ENCODE measurements around the gene LRRK1. TPM values are rescaled to one million over a fixed set of nuclear protein-coding genes. Genes with fewer than 3 reads are reported as not detected.

The LRRK1 gene
- total and polyA plus RNA-seq, 2 of the 13 experiments (the other 11 are each of a cell fraction or from before 2014, with no cell fraction given), result 0.13 to 1.2 TPM

DNA sequence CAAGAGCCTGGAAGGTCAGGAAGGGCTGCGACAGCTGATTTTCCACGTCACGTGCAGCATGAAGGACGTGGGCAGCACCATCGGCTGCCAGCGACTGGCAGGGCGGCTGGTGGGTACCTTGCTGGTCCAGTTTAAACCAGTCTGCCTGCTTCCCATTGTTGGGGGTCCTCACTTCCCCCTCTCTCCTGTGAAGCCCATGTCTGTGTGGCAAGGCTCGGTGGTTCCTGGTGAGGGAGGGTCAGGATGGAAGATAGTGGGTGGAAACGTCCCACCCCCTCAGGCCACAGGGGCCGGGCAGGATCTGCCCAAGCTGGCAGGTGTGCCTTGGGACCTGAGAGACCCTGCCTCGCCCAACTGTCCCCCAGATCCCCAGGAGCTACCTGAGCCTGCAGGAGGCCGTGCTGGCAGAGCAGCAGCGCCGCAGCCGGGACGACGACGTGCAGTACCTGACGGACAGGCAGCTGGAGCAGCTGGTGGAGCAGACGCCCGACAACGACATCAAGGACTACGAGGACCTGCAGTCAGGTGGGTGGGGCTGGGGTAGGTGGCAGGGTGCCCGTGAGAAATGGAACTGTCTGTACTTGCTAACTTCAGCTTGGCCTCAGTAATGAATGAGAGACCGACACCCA lies 108.2 kb downstream of the LRRK1 start (continued):
- TF ChIP-seq, protein P1, sequence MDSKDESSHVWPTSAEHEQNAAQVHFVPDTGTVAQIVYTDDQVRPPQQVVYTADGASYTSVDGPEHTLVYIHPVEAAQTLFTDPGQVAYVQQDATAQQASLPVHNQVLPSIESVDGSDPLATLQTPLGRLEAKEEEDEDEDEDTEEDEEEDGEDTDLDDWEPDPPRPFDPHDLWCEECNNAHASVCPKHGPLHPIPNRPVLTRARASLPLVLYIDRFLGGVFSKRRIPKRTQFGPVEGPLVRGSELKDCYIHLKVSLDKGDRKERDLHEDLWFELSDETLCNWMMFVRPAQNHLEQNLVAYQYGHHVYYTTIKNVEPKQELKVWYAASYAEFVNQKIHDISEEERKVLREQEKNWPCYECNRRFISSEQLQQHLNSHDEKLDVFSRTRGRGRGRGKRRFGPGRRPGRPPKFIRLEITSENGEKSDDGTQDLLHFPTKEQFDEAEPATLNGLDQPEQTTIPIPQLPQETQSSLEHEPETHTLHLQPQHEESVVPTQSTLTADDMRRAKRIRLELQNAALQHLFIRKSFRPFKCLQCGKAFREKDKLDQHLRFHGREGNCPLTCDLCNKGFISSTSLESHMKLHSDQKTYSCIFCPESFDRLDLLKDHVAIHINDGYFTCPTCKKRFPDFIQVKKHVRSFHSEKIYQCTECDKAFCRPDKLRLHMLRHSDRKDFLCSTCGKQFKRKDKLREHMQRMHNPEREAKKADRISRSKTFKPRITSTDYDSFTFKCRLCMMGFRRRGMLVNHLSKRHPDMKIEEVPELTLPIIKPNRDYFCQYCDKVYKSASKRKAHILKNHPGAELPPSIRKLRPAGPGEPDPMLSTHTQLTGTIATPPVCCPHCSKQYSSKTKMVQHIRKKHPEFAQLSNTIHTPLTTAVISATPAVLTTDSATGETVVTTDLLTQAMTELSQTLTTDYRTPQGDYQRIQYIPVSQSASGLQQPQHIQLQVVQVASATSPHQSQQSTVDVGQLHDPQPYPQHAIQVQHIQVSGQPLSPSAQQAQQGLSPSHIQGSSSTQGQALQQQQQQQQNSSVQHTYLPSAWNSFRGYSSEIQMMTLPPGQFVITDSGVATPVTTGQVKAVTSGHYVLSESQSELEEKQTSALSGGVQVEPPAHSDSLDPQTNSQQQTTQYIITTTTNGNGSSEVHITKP (CRISPR knock-in tag; IDR thresholded peaks at IDR 0.05; ENCODE audit: low read depth), result no peak
- TF ChIP-seq CENPX (CRISPR knock-in tag; IDR thresholded peaks at IDR 0.05) (no peak), EEA1 (CRISPR knock-in tag; IDR thresholded peaks at IDR 0.05; ENCODE audit: borderline replicate concordance) (no peak)
- TF ChIP-seq, protein P2, sequence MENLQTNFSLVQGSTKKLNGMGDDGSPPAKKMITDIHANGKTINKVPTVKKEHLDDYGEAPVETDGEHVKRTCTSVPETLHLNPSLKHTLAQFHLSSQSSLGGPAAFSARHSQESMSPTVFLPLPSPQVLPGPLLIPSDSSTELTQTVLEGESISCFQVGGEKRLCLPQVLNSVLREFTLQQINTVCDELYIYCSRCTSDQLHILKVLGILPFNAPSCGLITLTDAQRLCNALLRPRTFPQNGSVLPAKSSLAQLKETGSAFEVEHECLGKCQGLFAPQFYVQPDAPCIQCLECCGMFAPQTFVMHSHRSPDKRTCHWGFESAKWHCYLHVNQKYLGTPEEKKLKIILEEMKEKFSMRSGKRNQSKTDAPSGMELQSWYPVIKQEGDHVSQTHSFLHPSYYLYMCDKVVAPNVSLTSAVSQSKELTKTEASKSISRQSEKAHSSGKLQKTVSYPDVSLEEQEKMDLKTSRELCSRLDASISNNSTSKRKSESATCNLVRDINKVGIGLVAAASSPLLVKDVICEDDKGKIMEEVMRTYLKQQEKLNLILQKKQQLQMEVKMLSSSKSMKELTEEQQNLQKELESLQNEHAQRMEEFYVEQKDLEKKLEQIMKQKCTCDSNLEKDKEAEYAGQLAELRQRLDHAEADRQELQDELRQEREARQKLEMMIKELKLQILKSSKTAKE (CRISPR knock-in tag; IDR thresholded peaks at IDR 0.05; ENCODE audit: borderline replicate concordance), result no peak

DNA sequence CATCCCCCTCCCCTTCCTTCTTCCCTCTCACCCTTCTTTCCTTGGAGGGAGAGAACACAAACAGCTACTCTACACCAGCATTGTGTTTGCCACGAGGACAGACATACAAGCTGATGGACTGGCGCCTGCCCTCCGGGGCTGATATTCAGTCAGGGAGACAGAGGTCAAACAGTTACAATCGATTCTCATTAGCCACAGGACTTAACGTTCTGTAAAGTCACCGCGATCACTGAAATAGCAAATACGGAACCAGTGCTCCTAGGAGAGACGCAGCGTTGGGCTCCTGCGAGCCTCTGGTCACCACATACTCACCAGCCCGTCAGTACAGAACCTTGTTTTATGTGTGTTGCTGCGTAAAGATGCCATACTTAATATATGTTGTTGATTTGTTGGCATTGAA lies 108.8 kb downstream of the LRRK1 start:
- BruUV-seq (replicated peaks), result no TSS peak
- H3K27me3 ChIP-seq (ENCODE audit: control insufficient read depth in 1 of 2, insufficient read depth in 2 of 2, low read length in 2 of 2), result peaks cover 9 to 80% of the 10 kb centered on the region in 2 experiments
- in situ Hi-C loops (cut with HindIII; ENCODE audit: extremely low pct_ligation_motif_present, low pct_unique_long_range_greater_than_20kb), result no loop called here
- ChIA-PET POLR2A (no interaction called here), CTCF (ENCODE audit: low intra/inter-chr PET ratio, low total read pairs) (no interaction called here)
- no peak overlapping the region for H3K27ac ChIP-seq (ENCODE audit: extremely low read length, insufficient read depth, low read length)
- no peaks in the 10 kb centered on the region for H3K79me2 ChIP-seq (ENCODE audit: insufficient read depth, low read length)
- no peak overlapping the region for H3K9ac ChIP-seq (ENCODE audit: insufficient read depth, low read depth, low read length)
- intact Hi-C loops (cut with micrococcal nuclease; ENCODE audit: unreplicated experiment), result no loop called here
- no peaks in the 10 kb centered on the region for H4K20me1 ChIP-seq (ENCODE audit: insufficient read depth, low read length)
- peaks cover 48% of the 10 kb centered on the region for H3K4me1 ChIP-seq (ENCODE audit: insufficient read depth, low read length)
- no peak overlapping the region for H2AFZ ChIP-seq (ENCODE audit: low read length)
- no peaks in the 10 kb centered on the region for H3K9me3 ChIP-seq (ENCODE audit: low read length)
- ATAC-seq (peak; percentile 62), FAIRE-seq (no peak), DNase-seq (ENCODE audit: low spot score) (no peak)
- 18% methylated on average over 3 of the region's 13 CpGs for WGBS (ENCODE audit: low lambda C conversion rate)
- H3K4me3 ChIP-seq (replicated peaks in 1 of 3; ENCODE audit: insufficient read depth in 1 of 3, low read depth in 2 of 3, low read length in 3 of 3), result peak overlapping the region in 1 of 3 experiments; percentile 36; a peak in 1 of 6 replicates
- no peaks in the 10 kb centered on the region for H3K36me3 ChIP-seq (replicated peaks in 1 of 2; ENCODE audit: control insufficient read depth in 1 of 2, insufficient read depth in 2 of 2, low read length in 2 of 2)
- peak overlapping the region; percentile 60 for H3K4me2 ChIP-seq (ENCODE audit: low read depth, low read length)
- TF ChIP-seq NCOA1 (CRISPR knock-in tag; IDR thresholded peaks at IDR 0.05) (no peak), NR2F2 (IDR thresholded peaks at IDR 0.05; ENCODE audit: borderline replicate concordance, low read depth) (peak; percentile 55; the same call in 1 of the 2 replicates), ZNF709 (CRISPR knock-in tag; IDR thresholded peaks at IDR 0.05) (no peak), ONECUT2 (CRISPR knock-in tag; IDR thresholded peaks at IDR 0.05) (no peak), ZEB1 (IDR thresholded peaks at IDR 0.05; ENCODE audit: insufficient replicate concordance, low read depth) (no peak), NR2F6 (IDR thresholded peaks at IDR 0.05) (peak; percentile 28; the same call in 1 of the 2 replicates), NR2F6 (CRISPR knock-in tag; IDR thresholded peaks at IDR 0.05) (peak; percentile 25; the same call in 1 of the 2 replicates), TCF12 (IDR thresholded peaks at IDR 0.05) (no peak), TCF12 (CRISPR knock-in tag; IDR thresholded peaks at IDR 0.05) (no peak)
